Measurements from ENCODE around the gene THAP5.

GRCh38 chr7:108575156-108575555, 5.7 kb upstream of the THAP5 start:
- no peak for TF ChIP-seq EGR1 (IDR thresholded peaks at IDR 0.05)
- no peak for TF ChIP-seq CREB1 (IDR thresholded peaks at IDR 0.05; ENCODE audit: low read depth)
- TF ChIP-seq TAF1 (IDR thresholded peaks at IDR 0.05; ENCODE audit: low read depth): no peak
- no peak for TF ChIP-seq FOXM1 (IDR thresholded peaks at IDR 0.05; ENCODE audit: borderline replicate concordance, low read depth)
- no peak for TF ChIP-seq RAD21 (IDR thresholded peaks at IDR 0.05; ENCODE audit: low read depth)
- no peak for TF ChIP-seq EP300 (IDR thresholded peaks at IDR 0.05; ENCODE audit: borderline replicate concordance)
- TF ChIP-seq TEAD4 (IDR thresholded peaks at IDR 0.05): no peak
- TF ChIP-seq ZBTB7A (IDR thresholded peaks at IDR 0.05; ENCODE audit: low read depth): no peak
- no peak for TF ChIP-seq CEBPB (IDR thresholded peaks at IDR 0.05)
- TF ChIP-seq USF1 (IDR thresholded peaks at IDR 0.05): no peak
- no peak for TF ChIP-seq YY1 (IDR thresholded peaks at IDR 0.05; ENCODE audit: low read depth)
- TF ChIP-seq, protein P1, sequence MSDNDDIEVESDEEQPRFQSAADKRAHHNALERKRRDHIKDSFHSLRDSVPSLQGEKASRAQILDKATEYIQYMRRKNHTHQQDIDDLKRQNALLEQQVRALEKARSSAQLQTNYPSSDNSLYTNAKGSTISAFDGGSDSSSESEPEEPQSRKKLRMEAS (IDR thresholded peaks at IDR 0.05): no peak
- TF ChIP-seq, protein P2, sequence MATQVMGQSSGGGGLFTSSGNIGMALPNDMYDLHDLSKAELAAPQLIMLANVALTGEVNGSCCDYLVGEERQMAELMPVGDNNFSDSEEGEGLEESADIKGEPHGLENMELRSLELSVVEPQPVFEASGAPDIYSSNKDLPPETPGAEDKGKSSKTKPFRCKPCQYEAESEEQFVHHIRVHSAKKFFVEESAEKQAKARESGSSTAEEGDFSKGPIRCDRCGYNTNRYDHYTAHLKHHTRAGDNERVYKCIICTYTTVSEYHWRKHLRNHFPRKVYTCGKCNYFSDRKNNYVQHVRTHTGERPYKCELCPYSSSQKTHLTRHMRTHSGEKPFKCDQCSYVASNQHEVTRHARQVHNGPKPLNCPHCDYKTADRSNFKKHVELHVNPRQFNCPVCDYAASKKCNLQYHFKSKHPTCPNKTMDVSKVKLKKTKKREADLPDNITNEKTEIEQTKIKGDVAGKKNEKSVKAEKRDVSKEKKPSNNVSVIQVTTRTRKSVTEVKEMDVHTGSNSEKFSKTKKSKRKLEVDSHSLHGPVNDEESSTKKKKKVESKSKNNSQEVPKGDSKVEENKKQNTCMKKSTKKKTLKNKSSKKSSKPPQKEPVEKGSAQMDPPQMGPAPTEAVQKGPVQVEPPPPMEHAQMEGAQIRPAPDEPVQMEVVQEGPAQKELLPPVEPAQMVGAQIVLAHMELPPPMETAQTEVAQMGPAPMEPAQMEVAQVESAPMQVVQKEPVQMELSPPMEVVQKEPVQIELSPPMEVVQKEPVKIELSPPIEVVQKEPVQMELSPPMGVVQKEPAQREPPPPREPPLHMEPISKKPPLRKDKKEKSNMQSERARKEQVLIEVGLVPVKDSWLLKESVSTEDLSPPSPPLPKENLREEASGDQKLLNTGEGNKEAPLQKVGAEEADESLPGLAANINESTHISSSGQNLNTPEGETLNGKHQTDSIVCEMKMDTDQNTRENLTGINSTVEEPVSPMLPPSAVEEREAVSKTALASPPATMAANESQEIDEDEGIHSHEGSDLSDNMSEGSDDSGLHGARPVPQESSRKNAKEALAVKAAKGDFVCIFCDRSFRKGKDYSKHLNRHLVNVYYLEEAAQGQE (IDR thresholded peaks at IDR 0.05; ENCODE audit: low read depth): no peak
- TF ChIP-seq TCF12 (IDR thresholded peaks at IDR 0.05; ENCODE audit: low read depth): no peak
